ENCODE results near the gene PI16. TPM values are rescaled to one million over a fixed set of nuclear protein-coding genes. Genes with fewer than 3 reads are reported as not detected.

The PI16 gene
- total RNA-seq, 1 experiment from 2014 or later: 0.07 TPM

DNA sequence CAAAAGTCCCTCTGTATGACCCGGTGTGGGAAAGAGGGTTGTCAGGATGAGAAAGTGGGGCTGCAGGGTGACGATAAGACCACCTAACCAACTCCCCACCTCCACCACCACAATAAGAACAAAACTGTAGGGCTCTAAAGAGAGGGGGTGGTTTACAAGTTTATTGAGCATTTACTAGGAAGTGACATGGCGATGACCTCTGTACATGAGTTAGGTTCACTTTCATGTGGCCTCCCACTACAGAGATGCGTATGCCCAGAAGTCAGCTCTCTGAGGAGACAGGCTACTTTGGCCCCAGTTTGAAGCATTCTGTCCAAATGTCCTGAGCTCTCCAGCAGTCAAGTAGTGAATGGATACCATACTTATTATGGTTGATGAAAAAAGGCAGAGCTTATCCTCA is 28.7 kb upstream of the PI16 start:
- Histone ChIP-seq H3K4me2 (ENCODE audit: low read depth, low read length, poor library complexity, severe bottlenecking) (no peak overlapping the region), H3K9me2 (replicated peaks; ENCODE audit: insufficient read depth, low read length) (no peaks in the 10 kb centered on the region), H3K4me1 (ENCODE audit: low read length) (no peaks in the 10 kb centered on the region), H2AFZ (ENCODE audit: low read length) (no peak overlapping the region), H3K79me2 (ENCODE audit: low read length) (no peaks in the 10 kb centered on the region), H4K20me1 (ENCODE audit: insufficient read depth, low read depth, low read length) (no peaks in the 10 kb centered on the region), H3K36me3 (ENCODE audit: insufficient read depth, low read length) (no peaks in the 10 kb centered on the region), H3K9ac (ENCODE audit: low read length) (no peak overlapping the region), H3K27ac (ENCODE audit: low read length) (no peak overlapping the region), H3K4me3 (ENCODE audit: low read length) (no peak overlapping the region), H3K9me3 (ENCODE audit: low read length) (no peaks in the 10 kb centered on the region), H3K27me3 (ENCODE audit: low read length) (no peaks in the 10 kb centered on the region)
- no peak for DNase-seq

DNA sequence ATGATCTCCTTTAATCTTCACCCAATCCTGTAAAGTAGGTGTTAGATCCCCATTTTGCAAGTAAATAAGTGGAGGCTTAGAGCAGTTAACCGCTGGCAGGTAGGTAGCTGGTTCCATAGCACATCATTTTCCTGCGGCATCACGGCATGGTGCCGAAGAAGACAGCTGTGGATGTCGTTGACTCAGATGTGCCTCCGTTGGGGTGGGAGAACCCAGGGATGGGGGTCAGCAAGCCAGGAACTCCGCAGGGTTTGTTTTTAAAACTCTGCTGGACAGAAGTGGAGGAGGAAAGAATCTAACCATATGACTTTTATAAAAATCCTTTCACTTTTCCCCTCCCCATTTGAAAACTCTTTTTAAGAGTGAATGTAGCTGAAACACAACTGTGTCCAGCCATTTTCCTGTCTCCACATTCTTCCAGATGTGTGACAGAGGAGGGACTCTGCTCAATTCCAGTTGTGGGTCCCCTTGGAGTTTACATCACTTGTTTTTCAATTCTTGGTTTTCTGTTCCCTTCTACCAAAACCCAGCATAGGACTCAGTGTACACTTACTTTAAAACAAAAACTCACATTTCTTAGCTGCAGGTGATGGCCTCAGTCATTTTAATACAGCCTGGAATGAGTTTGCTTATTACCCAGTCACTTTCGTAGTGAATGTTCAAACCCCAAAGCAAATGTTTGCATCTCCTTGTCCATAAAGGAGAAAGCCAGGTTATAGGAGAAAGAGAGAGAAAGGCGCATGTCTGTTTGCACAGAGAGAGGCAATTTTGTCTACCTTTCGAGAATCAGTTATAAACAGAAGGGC is 27.6 kb upstream of the PI16 start:
- DNase-seq: no peak

DNA sequence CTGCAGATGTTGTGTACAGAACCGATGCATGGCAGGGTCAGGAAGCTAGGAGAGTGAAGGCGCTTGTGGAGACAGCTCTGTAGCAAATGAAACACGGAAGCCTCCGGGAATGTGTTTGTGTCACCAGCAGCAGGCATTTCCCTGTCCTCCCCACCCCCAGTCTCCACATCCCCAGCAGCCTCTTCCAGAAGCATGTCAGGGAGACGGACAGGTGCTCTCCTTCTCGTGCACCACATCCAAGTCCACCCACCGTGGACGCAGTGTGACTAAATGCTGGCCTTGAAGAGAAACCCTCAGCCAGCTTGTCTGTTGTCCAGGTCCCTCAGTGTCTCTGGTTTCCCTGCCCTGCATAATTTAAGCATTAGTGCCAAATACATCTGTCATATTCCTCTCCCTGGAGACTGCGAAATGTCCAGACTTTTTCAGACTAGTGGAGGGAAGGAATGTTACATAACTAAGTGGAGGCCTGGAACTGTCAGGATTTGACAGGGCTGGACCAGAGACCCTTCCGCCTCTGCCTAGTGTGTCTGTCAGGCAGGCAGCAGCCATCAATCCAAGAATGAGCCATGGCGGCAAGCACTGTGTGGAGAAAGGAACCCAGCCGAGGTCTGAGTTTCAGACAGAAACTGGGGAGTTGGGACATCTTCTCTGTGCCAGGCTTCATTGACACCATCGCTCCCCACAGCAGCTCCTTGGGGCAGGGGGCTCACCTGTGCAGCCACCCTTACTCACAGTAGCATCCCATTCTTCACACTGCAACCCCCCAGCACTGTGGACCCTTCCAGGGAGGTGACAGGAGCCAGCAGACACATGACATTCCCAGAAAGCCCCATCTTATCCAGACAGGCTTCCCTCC is 26.6 kb upstream of the PI16 start:
- Histone ChIP-seq H3K4me3 (ENCODE audit: low read length) (no peak overlapping the region), H3K27me3 (ENCODE audit: low read length) (no peaks in the 10 kb centered on the region), H3K4me1 (ENCODE audit: low read length) (no peaks in the 10 kb centered on the region), H2AFZ (ENCODE audit: low read length) (no peak overlapping the region), H3K9me3 (ENCODE audit: low read length) (no peaks in the 10 kb centered on the region), H3K27ac (ENCODE audit: low read length) (no peak overlapping the region), H3K79me2 (ENCODE audit: low read length) (no peaks in the 10 kb centered on the region), H3K9ac (ENCODE audit: low read length) (no peak overlapping the region), H3K9me2 (replicated peaks; ENCODE audit: insufficient read depth, low read length) (no peaks in the 10 kb centered on the region), H3K4me2 (ENCODE audit: low read depth, low read length, poor library complexity, severe bottlenecking) (no peak overlapping the region), H4K20me1 (ENCODE audit: insufficient read depth, low read depth, low read length) (no peaks in the 10 kb centered on the region), H3K36me3 (ENCODE audit: insufficient read depth, low read length) (no peaks in the 10 kb centered on the region)
- no peak for DNase-seq

More for the DNA sequence above, 27.6 kb upstream of the PI16 start:
- Histone ChIP-seq H2AFZ (ENCODE audit: low read length) (no peak overlapping the region), H4K20me1 (ENCODE audit: insufficient read depth, low read depth, low read length) (no peaks in the 10 kb centered on the region), H3K36me3 (ENCODE audit: insufficient read depth, low read length) (no peaks in the 10 kb centered on the region), H3K9me3 (ENCODE audit: low read length) (no peaks in the 10 kb centered on the region), H3K9me2 (replicated peaks; ENCODE audit: insufficient read depth, low read length) (no peaks in the 10 kb centered on the region), H3K27me3 (ENCODE audit: low read length) (no peaks in the 10 kb centered on the region), H3K27ac (ENCODE audit: low read length) (no peak overlapping the region), H3K9ac (ENCODE audit: low read length) (no peak overlapping the region), H3K4me3 (ENCODE audit: low read length) (no peak overlapping the region), H3K4me1 (ENCODE audit: low read length) (no peaks in the 10 kb centered on the region), H3K4me2 (ENCODE audit: low read depth, low read length, poor library complexity, severe bottlenecking) (no peak overlapping the region), H3K79me2 (ENCODE audit: low read length) (no peaks in the 10 kb centered on the region)

DNA sequence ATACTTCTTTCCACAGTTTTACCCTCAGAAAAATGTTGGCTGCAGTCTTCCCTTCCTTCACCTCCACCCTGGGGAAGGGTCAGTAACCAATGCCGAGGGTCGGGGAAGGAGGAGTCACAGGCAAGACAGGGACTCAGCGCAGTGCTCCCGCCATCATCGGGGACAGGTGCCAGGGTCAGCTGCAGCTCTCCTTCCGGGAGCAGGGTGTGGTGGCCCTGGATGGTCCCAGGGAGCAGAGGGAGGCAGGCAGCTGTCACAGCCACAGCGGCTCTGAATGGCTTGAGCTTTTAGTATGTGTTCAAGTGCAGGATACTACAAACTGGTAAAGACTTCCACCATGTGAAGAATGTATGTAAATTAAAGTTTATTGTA is 26.0 kb upstream of the PI16 start:
- Histone ChIP-seq H3K9ac (ENCODE audit: low read length) (no peak overlapping the region), H3K27me3 (ENCODE audit: low read length) (no peaks in the 10 kb centered on the region)

DNA sequence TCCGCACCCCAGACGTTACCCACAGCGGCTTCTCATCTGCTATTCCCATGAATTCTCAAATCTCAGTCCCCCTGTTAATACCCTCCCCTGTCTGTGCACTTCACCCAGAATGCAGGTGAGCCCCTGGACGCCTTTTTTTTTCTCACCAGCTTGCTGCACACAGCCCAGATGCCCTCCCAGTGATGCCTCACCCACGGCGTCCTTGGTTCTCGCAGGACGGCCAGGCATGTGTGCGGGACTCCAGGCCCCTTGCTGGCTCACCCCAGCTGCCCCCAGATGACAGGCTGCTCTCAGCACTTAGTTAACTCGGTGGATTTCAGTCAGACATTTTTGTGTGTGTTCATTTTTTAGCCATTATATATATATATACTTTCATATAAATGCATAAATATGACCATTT is 25.4 kb upstream of the PI16 start:
- no peaks in the 10 kb centered on the region for H3K36me3 ChIP-seq (ENCODE audit: insufficient read depth, low read length)
- no peaks in the 10 kb centered on the region for H3K4me1 ChIP-seq (ENCODE audit: low read length)
- H4K20me1 ChIP-seq (ENCODE audit: insufficient read depth, low read depth, low read length): no peaks in the 10 kb centered on the region
- no peak overlapping the region for H2AFZ ChIP-seq (ENCODE audit: low read length)
- H3K27me3 ChIP-seq (ENCODE audit: low read length): no peaks in the 10 kb centered on the region
- H3K4me3 ChIP-seq (ENCODE audit: low read length): no peak overlapping the region
- H3K27ac ChIP-seq (ENCODE audit: low read length): no peak overlapping the region
- no peaks in the 10 kb centered on the region for H3K79me2 ChIP-seq (ENCODE audit: low read length)
- no peak overlapping the region for H3K4me2 ChIP-seq (ENCODE audit: low read depth, low read length, poor library complexity, severe bottlenecking)
- no peak for DNase-seq
- no peak overlapping the region for H3K9ac ChIP-seq (ENCODE audit: low read length)
- no peaks in the 10 kb centered on the region for H3K9me3 ChIP-seq (ENCODE audit: low read length)
- no peaks in the 10 kb centered on the region for H3K9me2 ChIP-seq (replicated peaks; ENCODE audit: insufficient read depth, low read length)

More for the DNA sequence above, 26.0 kb upstream of the PI16 start:
- no peak overlapping the region for H3K4me2 ChIP-seq (ENCODE audit: low read depth, low read length, poor library complexity, severe bottlenecking)
- no peak for DNase-seq
- no peaks in the 10 kb centered on the region for H3K9me2 ChIP-seq (replicated peaks; ENCODE audit: insufficient read depth, low read length)
- no peak overlapping the region for H3K27ac ChIP-seq (ENCODE audit: low read length)
- H3K4me3 ChIP-seq (ENCODE audit: low read length): no peak overlapping the region
- no peak overlapping the region for H2AFZ ChIP-seq (ENCODE audit: low read length)
- no peaks in the 10 kb centered on the region for H3K9me3 ChIP-seq (ENCODE audit: low read length)
- no peaks in the 10 kb centered on the region for H4K20me1 ChIP-seq (ENCODE audit: insufficient read depth, low read depth, low read length)
- H3K79me2 ChIP-seq (ENCODE audit: low read length): no peaks in the 10 kb centered on the region
- no peaks in the 10 kb centered on the region for H3K4me1 ChIP-seq (ENCODE audit: low read length)
- no peaks in the 10 kb centered on the region for H3K36me3 ChIP-seq (ENCODE audit: insufficient read depth, low read length)

DNA sequence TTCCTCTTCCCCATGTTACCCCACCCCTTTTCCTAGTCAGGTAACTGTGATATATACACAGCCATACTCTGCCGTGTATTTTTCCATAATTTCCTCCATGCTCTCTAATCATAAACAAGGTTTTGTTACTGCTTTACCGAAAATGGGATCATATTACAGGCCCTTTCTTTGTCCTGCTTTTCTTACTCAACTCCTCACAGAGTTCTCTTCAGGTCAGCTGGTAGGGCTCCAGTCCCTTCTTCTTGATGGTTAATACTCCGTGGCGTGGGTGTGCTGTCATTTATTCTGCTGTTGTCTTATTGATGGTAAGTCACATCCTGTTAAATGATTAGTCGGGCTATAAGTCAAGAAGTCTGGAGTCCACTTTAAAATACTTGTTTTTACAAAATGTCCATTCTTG is 24.9 kb upstream of the PI16 start:
- H2AFZ ChIP-seq (ENCODE audit: low read length): no peak overlapping the region
- H4K20me1 ChIP-seq (ENCODE audit: insufficient read depth, low read depth, low read length): no peaks in the 10 kb centered on the region
- no peak overlapping the region for H3K4me2 ChIP-seq (ENCODE audit: low read depth, low read length, poor library complexity, severe bottlenecking)
- H3K9me2 ChIP-seq (replicated peaks; ENCODE audit: insufficient read depth, low read length): no peaks in the 10 kb centered on the region
- no peak overlapping the region for H3K9ac ChIP-seq (ENCODE audit: low read length)
- H3K9me3 ChIP-seq (ENCODE audit: low read length): no peaks in the 10 kb centered on the region
- DNase-seq: no peak
- H3K4me3 ChIP-seq (ENCODE audit: low read length): no peak overlapping the region
- H3K79me2 ChIP-seq (ENCODE audit: low read length): no peaks in the 10 kb centered on the region
- no peak overlapping the region for H3K27ac ChIP-seq (ENCODE audit: low read length)
- no peaks in the 10 kb centered on the region for H3K27me3 ChIP-seq (ENCODE audit: low read length)
- no peaks in the 10 kb centered on the region for H3K4me1 ChIP-seq (ENCODE audit: low read length)
- no peaks in the 10 kb centered on the region for H3K36me3 ChIP-seq (ENCODE audit: insufficient read depth, low read length)

DNA sequence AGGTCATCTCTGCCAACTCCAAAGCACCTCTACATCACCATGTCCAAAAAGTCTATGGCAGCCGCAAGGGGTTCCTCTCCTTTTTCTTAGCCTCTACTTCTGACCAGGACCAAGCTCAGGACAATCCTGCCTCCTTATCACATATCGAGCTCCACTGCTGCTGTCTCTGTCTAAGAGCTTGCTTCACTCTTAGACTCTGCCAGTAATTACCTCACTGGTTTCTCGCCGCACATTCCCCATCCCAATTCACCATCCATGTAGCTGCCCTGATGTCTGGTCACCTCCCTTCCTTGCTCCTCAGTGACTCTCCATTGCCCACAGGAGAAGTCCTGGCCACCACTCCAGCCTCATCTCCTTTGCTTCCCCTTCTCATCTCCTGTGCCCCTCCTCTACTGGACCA is 24.1 kb upstream of the PI16 start:
- no peaks in the 10 kb centered on the region for H3K36me3 ChIP-seq (ENCODE audit: insufficient read depth, low read length)
- H3K27me3 ChIP-seq (ENCODE audit: low read length): no peaks in the 10 kb centered on the region
- H3K9me3 ChIP-seq (ENCODE audit: low read length): no peaks in the 10 kb centered on the region
- H2AFZ ChIP-seq (ENCODE audit: low read length): no peak overlapping the region
- H4K20me1 ChIP-seq (ENCODE audit: insufficient read depth, low read depth, low read length): no peaks in the 10 kb centered on the region
- H3K4me3 ChIP-seq (ENCODE audit: low read length): no peak overlapping the region
- no peaks in the 10 kb centered on the region for H3K9me2 ChIP-seq (replicated peaks; ENCODE audit: insufficient read depth, low read length)
- H3K27ac ChIP-seq (ENCODE audit: low read length): no peak overlapping the region
- H3K4me1 ChIP-seq (ENCODE audit: low read length): no peaks in the 10 kb centered on the region
- DNase-seq: no peak
- H3K4me2 ChIP-seq (ENCODE audit: low read depth, low read length, poor library complexity, severe bottlenecking): no peak overlapping the region
- no peaks in the 10 kb centered on the region for H3K79me2 ChIP-seq (ENCODE audit: low read length)
- H3K9ac ChIP-seq (ENCODE audit: low read length): no peak overlapping the region

DNA sequence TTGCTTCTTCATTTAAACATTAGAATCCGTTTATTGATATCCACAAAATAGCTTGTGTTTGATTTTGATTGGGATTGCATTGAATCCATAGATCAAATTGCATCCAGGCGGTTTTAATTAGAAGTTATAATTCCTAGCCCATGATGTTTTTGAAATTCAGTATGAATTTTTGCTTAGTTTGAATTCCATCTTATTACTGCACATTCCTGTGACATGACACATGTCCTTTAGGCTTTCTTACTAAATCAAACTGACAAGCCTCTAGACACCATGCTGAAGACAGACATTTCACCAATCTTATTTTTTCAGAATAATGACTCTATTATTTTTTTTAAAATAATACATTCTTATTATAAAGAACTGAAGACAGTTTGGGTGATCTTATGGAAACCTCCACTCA is 21.4 kb upstream of the PI16 start:
- no peak for DNase-seq
- Histone ChIP-seq H3K79me2 (ENCODE audit: low read length) (no peaks in the 10 kb centered on the region), H3K4me2 (ENCODE audit: low read depth, low read length, poor library complexity, severe bottlenecking) (no peak overlapping the region), H2AFZ (ENCODE audit: low read length) (no peak overlapping the region), H3K9me3 (ENCODE audit: low read length) (no peaks in the 10 kb centered on the region), H3K36me3 (ENCODE audit: insufficient read depth, low read length) (no peaks in the 10 kb centered on the region), H3K27ac (ENCODE audit: low read length) (no peak overlapping the region), H3K27me3 (ENCODE audit: low read length) (no peaks in the 10 kb centered on the region), H3K4me3 (ENCODE audit: low read length) (no peak overlapping the region), H3K4me1 (ENCODE audit: low read length) (no peaks in the 10 kb centered on the region), H4K20me1 (ENCODE audit: insufficient read depth, low read depth, low read length) (no peaks in the 10 kb centered on the region), H3K9ac (ENCODE audit: low read length) (no peak overlapping the region), H3K9me2 (replicated peaks; ENCODE audit: insufficient read depth, low read length) (no peaks in the 10 kb centered on the region)

Data from Karpas-422 (cell line).